H1 (cell line): ENCODE data around the gene TMEM134. TPM values are rescaled to one million over a fixed set of nuclear protein-coding genes. Genes with fewer than 3 reads are reported as not detected.

Experiments
- CTCF ChIA-PET: fragments of 300-600 bp; sonication (Branson Sonifier 250); formaldehyde crosslinking; loops from one replicate; lab custom pipeline; 2021; ENCODE audit not compliant: partially characterized antibody; lab: Charles Lee
- POLR2A ChIA-PET: fragments of 300-600 bp; sonication (Branson Sonifier 250); formaldehyde crosslinking; loops from one replicate; lab custom pipeline; 2021; ENCODE audit warnings: inconsistent platforms; ENCODE audit not compliant: partially characterized antibody; lab: Charles Lee
- DNase-seq, 2 experiments: peaks; one replicate each; pipeline versions ENCODE4 v3.0.0 to v3.0.0-alpha.2; 2010 to 2022; ENCODE audit warnings: low spot score in 2 of 2, low read depth in 1 of 2, mixed read lengths in 1 of 2
- FAIRE-seq: peaks from 2 replicates; lab custom pipeline; 2011; peaks lifted over from hg19 to GRCh38; lab: Jason Lieb, UNC
- H2AFZ ChIP-seq: 2 replicates; pipeline ENCODE4 v1.8.1; 2012; ENCODE audit warnings: low read length, inconsistent platforms
- H2AK5ac ChIP-seq: 2 replicates; pipeline ENCODE4 v1.6.1; 2013; ENCODE audit warnings: low read depth, low read length
- H2BK120ac ChIP-seq: replicated peaks from 2 replicates; pipeline ENCODE3; 2013; ENCODE audit warnings: low read depth, low read length, inconsistent platforms
- H2BK12ac ChIP-seq: 2 replicates; pipeline ENCODE4 v1.6.1; 2013; ENCODE audit warnings: low read depth, low read length
- H2BK15ac ChIP-seq: 2 replicates; pipeline ENCODE4 v1.6.1; 2013; ENCODE audit warnings: low read length
- H2BK20ac ChIP-seq: 2 replicates; pipeline ENCODE4 v1.6.1; 2013; ENCODE audit warnings: low read length
- H2BK5ac ChIP-seq: 2 replicates; pipeline ENCODE4 v1.6.1; 2013; ENCODE audit warnings: low read depth, low read length
- H3K14ac ChIP-seq: 2 replicates; pipeline ENCODE4 v1.6.1; 2013; ENCODE audit warnings: inconsistent platforms; ENCODE audit not compliant: insufficient read length
- H3K18ac ChIP-seq: 2 replicates; pipeline ENCODE4 v1.6.1; 2013; ENCODE audit warnings: low read length; ENCODE audit errors: extremely low read depth
- H3K23ac ChIP-seq: 2 replicates; pipeline ENCODE4 v1.6.1; 2013; ENCODE audit warnings: inconsistent platforms; ENCODE audit not compliant: insufficient read length
- H3K23me2 ChIP-seq: 2 replicates; pipeline ENCODE4 v1.6.1; 2013; ENCODE audit warnings: low read depth, low read length
- H3K27ac ChIP-seq: 2 replicates; pipeline ENCODE4 v1.6.1; 2011; ENCODE audit warnings: low read depth, low read length, inconsistent platforms
- H3K27me3 ChIP-seq, 4 experiments: replicated peaks in 1 of 4; 1 replicate in 1 of 4; 2 replicates in 3 of 4; pipeline versions ENCODE4 v1.6.1 to v1.8.1; 2011 to 2013; ENCODE audit warnings: low read length in 3 of 4, mild to moderate bottlenecking in 3 of 4, inconsistent platforms in 2 of 4, mixed read lengths in 2 of 4, moderate library complexity in 1 of 4; ENCODE audit not compliant: control insufficient read depth in 3 of 4, insufficient read depth in 3 of 4; ENCODE audit errors: extremely low read depth in 1 of 4
- H3K36me3 ChIP-seq, 4 experiments: 2 replicates each; pipeline versions ENCODE4 v1.6.1 to v1.8.1; 2011 to 2013; ENCODE audit warnings: mild to moderate bottlenecking in 4 of 4, low read length in 3 of 4, moderate library complexity in 2 of 4, control low read depth in 1 of 4, inconsistent platforms in 1 of 4; ENCODE audit not compliant: insufficient read depth in 4 of 4, control insufficient read depth in 2 of 4
- H3K4ac ChIP-seq: replicated peaks from 2 replicates; pipeline ENCODE3; 2013; ENCODE audit warnings: low read length, low read depth, mixed read lengths, inconsistent platforms; ENCODE audit not compliant: insufficient read length
- H3K4me1 ChIP-seq, 4 experiments: replicated peaks in 1 of 4; 1 replicate in 1 of 4; 2 replicates in 3 of 4; pipeline versions ENCODE4 v1.6.1 to v1.8.1; 2011 to 2013; ENCODE audit warnings: low read length in 3 of 4, inconsistent platforms in 2 of 4, mixed read lengths in 1 of 4; ENCODE audit not compliant: insufficient read depth in 4 of 4, control insufficient read depth in 3 of 4
- H3K4me2 ChIP-seq, 2 experiments: 2 replicates each; pipeline versions ENCODE4 v1.6.1 to v1.8.1; 2011 to 2013; ENCODE audit warnings: low read depth in 2 of 2, low read length in 2 of 2, control low read depth in 1 of 2, inconsistent platforms in 1 of 2, mild to moderate bottlenecking in 1 of 2; ENCODE audit not compliant: insufficient read depth in 1 of 2
- H3K4me3 ChIP-seq, 4 experiments: fragments of 200-600, 300-600 bp in 1 of 4; sonication (generic), shearing (Covaris generic), sonication (Bioruptor Twin) in 1 of 4; 2 replicates each; pipeline versions ENCODE4 v1.5.1 to v1.8.1; 2011 to 2016; ENCODE audit warnings: low read length in 4 of 4, low read depth in 3 of 4, control low read depth in 2 of 4, inconsistent platforms in 2 of 4, mild to moderate bottlenecking in 2 of 4, mixed read lengths in 1 of 4, moderate library complexity in 1 of 4; ENCODE audit not compliant: insufficient read depth in 2 of 4; ENCODE audit errors: extremely low read depth in 1 of 4
- H3K56ac ChIP-seq: replicated peaks from 2 replicates; pipeline ENCODE3; 2013; ENCODE audit warnings: low read depth, mild to moderate bottlenecking, mixed read lengths, low read length, inconsistent platforms; ENCODE audit not compliant: insufficient read length
- H3K79me1 ChIP-seq: 2 replicates; pipeline ENCODE4 v1.6.1; 2013; ENCODE audit warnings: low read depth, low read length, control low read depth
- H3K79me2 ChIP-seq, 2 experiments: 2 replicates each; pipeline versions ENCODE4 v1.6.1 to v1.8.1; 2012 to 2013; ENCODE audit warnings: low read length in 2 of 2, mild to moderate bottlenecking in 2 of 2, inconsistent platforms in 1 of 2; ENCODE audit not compliant: insufficient read depth in 2 of 2, control insufficient read depth in 1 of 2
- H3K9ac ChIP-seq, 4 experiments: replicated peaks in 1 of 4; 1 replicate in 1 of 4; 2 replicates in 3 of 4; pipeline versions ENCODE4 v1.6.1 to v1.8.1; 2011 to 2013; ENCODE audit warnings: low read depth in 3 of 4, low read length in 3 of 4, control low read depth in 2 of 4, mild to moderate bottlenecking in 2 of 4, moderate library complexity in 2 of 4, inconsistent platforms in 1 of 4; ENCODE audit errors: extremely low read depth in 1 of 4
- H3K9me3 ChIP-seq, 2 experiments: 2 replicates each; pipeline versions ENCODE4 v1.6.1 to v1.8.1; 2012 to 2013; ENCODE audit warnings: mild to moderate bottlenecking in 2 of 2, moderate library complexity in 2 of 2, control low read depth in 1 of 2, inconsistent platforms in 1 of 2, low read depth in 1 of 2, low read length in 1 of 2, mixed read lengths in 1 of 2; ENCODE audit not compliant: insufficient read depth in 2 of 2
- H4K20me1 ChIP-seq, 2 experiments: replicated peaks in 1 of 2; 2 replicates each; pipeline versions ENCODE3 to v1.8.1; 2011 to 2013; ENCODE audit warnings: inconsistent platforms in 2 of 2, low read length in 2 of 2, mild to moderate bottlenecking in 1 of 2; ENCODE audit not compliant: insufficient read depth in 2 of 2, control insufficient read depth in 1 of 2
- H4K5ac ChIP-seq: 2 replicates; pipeline ENCODE4 v1.6.1; 2013; ENCODE audit warnings: low read length, low read depth, mixed read lengths, inconsistent platforms; ENCODE audit not compliant: insufficient read length
- H4K8ac ChIP-seq: 2 replicates; pipeline ENCODE4 v1.8.0; 2013; ENCODE audit warnings: mild to moderate bottlenecking, moderate library complexity, low read length, inconsistent platforms; ENCODE audit not compliant: insufficient read depth; ENCODE audit errors: extremely low read depth
- H4K91ac ChIP-seq: replicated peaks from 2 replicates; pipeline ENCODE3; 2013; ENCODE audit warnings: low read length, mixed read lengths, inconsistent platforms; ENCODE audit not compliant: insufficient read length
- JUND ChIP-seq: IDR thresholded peaks from 2 replicates; pipeline ENCODE4 v1.6.1; 2011; ENCODE audit warnings: mild to moderate bottlenecking, improper control_type of control experiment, low read length
- KDM4A ChIP-seq: IDR thresholded peaks from one replicate; pipeline ENCODE4 v1.7.1; 2012; ENCODE audit warnings: low read depth, mild to moderate bottlenecking, moderate library complexity, low read length, inconsistent platforms; ENCODE audit not compliant: severe bottlenecking
- POU5F1 ChIP-seq: IDR thresholded peaks from 2 replicates; pipeline ENCODE4 v1.6.1; 2011; ENCODE audit warnings: low read depth, mild to moderate bottlenecking, low read length, moderate library complexity
- SUZ12 ChIP-seq: fragments of 200-600 bp; sonication (generic); IDR thresholded peaks from 2 replicates; pipeline ENCODE4 v1.6.1; 2012; ENCODE audit warnings: mild to moderate bottlenecking, inconsistent platforms, low read length, moderate library complexity, mixed read lengths
- TCF12 ChIP-seq: IDR thresholded peaks from 2 replicates; pipeline ENCODE4 v1.6.1; 2011; ENCODE audit warnings: low read depth, mild to moderate bottlenecking, low read length
- YY1 ChIP-seq: IDR thresholded peaks from 2 replicates; pipeline ENCODE4 v1.6.1; 2011; ENCODE audit warnings: low read depth, mild to moderate bottlenecking, low read length
- WGBS, 2 experiments: shearing (Covaris generic) in 1 of 2; methylation state at CpG; one replicate each; pipeline versions ENCODE4 v1.1.6 to v1.1.7; 2013 to 2015; ENCODE audit warnings: low lambda C conversion rate in 2 of 2, mixed read lengths in 2 of 2, inconsistent platforms in 1 of 2, low coverage in 1 of 2, missing lambda C conversion rate in 1 of 2; ENCODE audit not compliant: insufficient replicate concordance in 2 of 2, insufficient coverage in 1 of 2, insufficient read length in 1 of 2; ENCODE audit errors: extremely low coverage in 1 of 2, missing lambda C conversion rate in 1 of 2; 5-methylcytosine and 5-hydroxymethylcytosine counted together
- polyA plus RNA-seq, 7 experiments: library from polyadenylated mRNA; depleted of rRNA in 3 of 7; stranded (reverse) in 5 of 7; unstranded in 2 of 7; fragments of >200 nt in 5 of 7; fragments of 200-250 nt in 2 of 7; gene quantifications; 1 replicate in 5 of 7; 2 replicates in 1 of 7; 4 replicates in 1 of 7; pipeline versions ENCODE4 v1.2.1 to v1.2.3, GENCODE V29; 2011 to 2013; ENCODE audit warnings: missing spikeins in 2 of 7, mixed read lengths in 2 of 7
- total RNA-seq: library from RNA; stranded (reverse); fragmentation: NEBNext Ultra II Directional; extraction: Animal tissue kit (Norgen Biotek cat#: 25700); gene quantifications from 2 replicates; pipeline ENCODE4 v1.2.1, GENCODE V29; 2021

The TMEM134 gene
- total and polyA plus RNA-seq, 2 of the 8 experiments (the other 6 are each of a cell fraction or from before 2014, with no cell fraction given), result 32.4 to 229 TPM

GRCh38 chr11:67510023-67510345 is 40.9 kb upstream of the TMEM134 start:
- no peak overlapping the region for H4K8ac ChIP-seq
- FAIRE-seq, result no peak
- H3K79me2 ChIP-seq, result 0 out of 4 replicates have a peak, but pooled peaks cover 0 to 8% of the 10 kb centered on the region in 2 experiments
- no peaks in the 10 kb centered on the region for H3K9me3 ChIP-seq
- no peak overlapping the region for H2BK20ac ChIP-seq
- H3K56ac ChIP-seq, result no peak overlapping the region
- H2AK5ac ChIP-seq, result no peak overlapping the region
- no peak overlapping the region for H2AFZ ChIP-seq
- no peak overlapping the region for H3K9ac ChIP-seq
- H3K23me2 ChIP-seq, result peaks cover 11% of the 10 kb centered on the region
- H4K91ac ChIP-seq, result no peak overlapping the region
- H4K20me1 ChIP-seq, result peaks cover 3 to 7% of the 10 kb centered on the region in 2 experiments
- H3K4me3 ChIP-seq, result no peak overlapping the region
- no peak overlapping the region for H2BK5ac ChIP-seq
- H3K18ac ChIP-seq, result no peak overlapping the region
- H2BK15ac ChIP-seq, result no peak overlapping the region
- DNase-seq, result no peak
- no peak overlapping the region for H3K14ac ChIP-seq
- H3K23ac ChIP-seq, result no peak overlapping the region
- no peak overlapping the region for H3K4me2 ChIP-seq
- TF ChIP-seq JUND (no peak), YY1 (no peak), POU5F1 (no peak), TCF12 (no peak), KDM4A (no peak), SUZ12 (no peak)
- no peaks in the 10 kb centered on the region for H3K36me3 ChIP-seq
- CTCF ChIA-PET, result no interaction called here
- WGBS, 2 experiments, result 79% methylated on average over 3 of the region's 3 CpGs; no CpG with 5 or more reads in 1 of the 2 experiments
- H3K4me1 ChIP-seq, result peaks cover 0 to 19% (median 10%) of the 10 kb centered on the region in 4 experiments; a peak in 6 of 7 replicates
- POLR2A ChIA-PET, result no interaction called here
- H2BK12ac ChIP-seq, result no peak overlapping the region
- H4K5ac ChIP-seq, result no peak overlapping the region
- H3K27me3 ChIP-seq, result peaks cover 0 to 8% (median 2%) of the 10 kb centered on the region in 4 experiments; a peak in 2 of 7 replicates
- no peak overlapping the region for H2BK120ac ChIP-seq
- no peaks in the 10 kb centered on the region for H3K79me1 ChIP-seq
- no peak overlapping the region for H3K4ac ChIP-seq
- H3K27ac ChIP-seq, result no peak overlapping the region
